Medulla oblongata (tissue), 1 donor: ENCODE measurements around the gene SH3PXD2B.

Experiments
- DNase-seq: peaks from one replicate; pipeline ENCODE4 v3.0.0-alpha.2; 2015; ENCODE audit errors: extremely low spot score

The SH3PXD2B gene

DNA sequence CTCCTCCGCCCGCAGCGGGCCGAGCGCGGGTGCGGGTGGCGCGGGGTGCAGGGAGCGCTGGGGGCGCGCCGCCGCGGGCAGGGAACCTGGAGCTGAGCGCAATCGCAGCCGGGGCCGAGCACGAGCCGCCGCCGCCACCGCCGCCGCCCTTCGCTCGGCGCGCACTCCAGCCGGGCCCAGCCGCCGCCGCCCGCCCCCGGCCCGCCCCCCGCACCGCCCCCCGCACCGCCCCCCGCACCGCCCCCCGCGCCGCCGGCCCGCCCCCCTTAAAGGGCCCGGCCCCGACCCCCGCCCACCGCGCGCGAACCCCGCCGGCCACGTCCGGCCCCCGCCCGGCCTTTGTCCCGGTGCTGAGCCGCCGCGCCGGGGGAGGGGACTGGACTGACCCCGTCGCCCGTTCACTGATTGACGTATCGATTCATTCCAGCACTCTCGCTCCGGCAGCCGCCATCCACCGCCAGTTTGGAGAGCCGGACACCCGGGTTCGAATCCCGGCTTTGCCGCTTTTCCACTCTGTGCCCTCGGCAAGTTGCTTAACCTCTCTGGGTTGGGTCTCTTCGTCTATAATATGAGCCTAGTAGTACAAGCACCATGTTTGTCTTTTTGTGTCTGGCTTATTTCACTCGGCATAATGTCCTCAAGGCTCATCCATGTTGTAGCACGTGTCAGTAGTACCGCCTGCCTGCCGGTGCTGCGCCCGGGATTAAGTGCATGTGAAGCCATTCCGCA lies at the start of gene SH3PXD2B:
Gene SH3PXD2B, minus strand, starts transcription at position 168 of the 729 bp plus-strand sequence. CDS start 173 bp downstream, outside the sequence.
- DNase-seq: peak; percentile 38

DNA sequence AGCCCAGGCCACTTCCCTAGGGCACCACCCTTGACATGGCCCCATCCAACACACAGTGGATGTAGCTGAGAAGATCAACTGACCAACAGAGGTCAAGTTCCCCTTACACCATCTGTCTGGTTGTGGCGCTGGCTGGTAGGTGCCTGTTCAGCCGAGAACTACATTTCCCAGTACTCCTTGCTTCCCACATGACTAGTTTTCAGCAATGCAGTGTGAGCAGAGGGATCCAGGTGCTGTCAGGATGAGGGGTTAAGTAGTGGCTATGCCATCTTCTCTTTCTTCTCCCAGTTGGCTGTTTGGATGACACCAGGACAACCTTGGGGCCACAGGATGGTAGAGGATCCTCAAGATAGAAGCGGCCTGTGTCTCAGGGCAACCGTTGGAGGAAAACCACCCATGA lies 48.6 kb upstream of the SH3PXD2B start:
- DNase-seq: no peak

DNA sequence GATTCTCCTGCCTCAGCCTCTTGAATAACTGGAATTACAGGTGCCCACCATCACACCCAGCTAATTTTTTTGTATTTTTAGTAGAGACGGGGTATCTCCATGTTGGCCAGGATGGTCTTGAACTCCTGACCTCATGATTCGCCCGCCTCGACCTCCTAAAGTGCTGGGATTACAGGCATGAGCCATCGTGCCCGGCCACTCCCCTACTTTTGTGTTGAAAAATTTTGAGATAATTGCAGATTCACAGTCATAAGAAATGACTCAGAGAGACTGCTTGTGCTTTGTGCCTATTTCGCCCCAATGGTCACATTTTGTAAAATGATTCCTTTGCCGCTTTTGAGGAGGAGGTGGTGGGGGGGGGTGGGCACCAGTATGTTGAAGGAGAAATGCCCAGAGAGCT lies 48.1 kb upstream of the SH3PXD2B start:
- DNase-seq: no peak

DNA sequence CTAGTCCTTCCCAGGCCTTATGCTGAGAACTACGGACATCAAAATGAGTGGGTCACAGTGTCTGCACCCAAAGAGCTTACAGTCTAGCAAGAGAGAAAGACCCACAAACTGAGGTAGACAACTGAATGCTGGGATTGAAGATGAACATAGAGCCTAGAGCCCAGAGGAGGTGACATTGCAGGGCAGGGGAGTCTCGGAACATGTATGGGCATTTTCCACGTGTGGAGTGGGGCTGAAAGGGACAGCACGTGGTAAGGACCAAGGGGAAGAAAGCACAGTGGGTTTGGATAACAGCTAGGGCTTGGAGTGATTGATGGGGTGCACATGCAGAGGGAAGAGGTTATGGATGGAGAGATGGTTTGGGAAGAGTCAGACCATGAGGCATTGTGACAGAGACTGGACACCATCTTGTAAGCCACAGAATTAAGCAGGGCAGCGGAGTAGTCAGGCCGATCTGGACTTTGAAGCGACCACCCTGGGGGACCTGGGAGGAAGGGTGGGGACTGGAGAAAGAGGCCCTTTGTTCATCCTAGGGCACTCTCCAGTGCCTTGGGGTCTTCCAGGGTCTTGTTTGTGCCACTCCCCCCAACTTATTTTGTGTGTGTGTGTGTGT lies 47.5 kb upstream of the SH3PXD2B start:
- DNase-seq: no peak

- DNase-seq: no peak
These were observed 45.0 kb upstream of the SH3PXD2B start for GRCh38 chr5:172499287-172499686.

DNA sequence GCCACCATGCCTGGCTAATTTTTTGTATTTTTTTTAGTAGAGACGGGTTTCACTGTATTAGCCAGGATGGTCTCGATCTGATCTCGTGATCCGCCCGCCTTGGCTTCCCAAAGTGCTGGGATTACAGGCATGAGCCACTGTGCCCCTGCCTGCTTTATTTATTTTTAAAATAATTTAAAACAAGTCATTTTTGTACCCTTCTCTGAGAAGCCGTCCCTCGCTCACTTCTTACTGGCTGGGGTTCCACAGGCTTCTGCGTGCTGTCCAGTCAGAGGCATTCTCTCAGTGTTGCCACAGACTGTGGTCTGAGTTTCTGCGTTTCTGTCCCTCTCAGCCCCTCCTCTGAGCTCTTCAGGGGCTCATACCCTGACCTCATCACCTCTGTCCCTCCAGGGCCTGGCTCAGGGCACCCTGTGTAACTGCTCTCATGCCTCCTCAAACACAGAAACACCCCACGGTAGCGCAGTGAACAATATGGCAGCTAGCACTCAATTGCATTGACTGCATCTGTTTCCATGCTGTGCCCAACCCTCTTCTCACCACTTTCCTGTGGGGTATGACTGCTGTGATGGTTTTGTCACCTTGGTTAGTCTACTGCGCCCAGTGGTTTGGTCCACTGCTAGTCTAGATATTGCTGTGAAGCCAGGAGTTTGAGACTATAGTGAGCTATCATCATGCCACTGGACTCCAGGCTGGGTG lies 44.3 kb upstream of the SH3PXD2B start:
- DNase-seq: no peak

- DNase-seq: no peak
These were observed 43.4 kb upstream of the SH3PXD2B start for GRCh38 chr5:172497591-172498255.

- DNase-seq: peak; percentile 53
These were observed 42.5 kb upstream of the SH3PXD2B start for GRCh38 chr5:172496671-172497371.

- no peak for DNase-seq
These were observed 40.5 kb upstream of the SH3PXD2B start for GRCh38 chr5:172494630-172495505.

DNA sequence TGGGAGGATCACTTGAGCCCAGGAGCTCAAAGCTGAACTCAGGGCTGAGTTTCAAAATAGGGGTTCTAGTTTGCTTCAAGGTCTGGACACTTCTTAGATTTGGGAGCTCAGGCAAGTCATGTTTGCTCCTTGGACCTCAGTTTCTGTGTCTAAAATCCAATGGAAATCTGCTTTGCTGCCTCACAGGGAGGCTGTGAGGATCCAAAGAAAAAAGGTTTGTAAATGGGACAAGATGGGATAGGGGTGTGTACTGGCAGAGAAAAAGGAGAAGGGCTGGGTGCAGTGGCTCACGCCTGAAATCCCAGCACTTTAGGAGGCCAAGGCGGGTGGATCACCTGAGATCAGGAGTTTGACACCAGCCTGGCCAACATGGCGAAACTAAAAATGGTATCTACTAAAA lies 39.6 kb upstream of the SH3PXD2B start:
- no peak for DNase-seq

- no peak for DNase-seq
These were observed 39.1 kb upstream of the SH3PXD2B start for GRCh38 chr5:172493461-172493860.

DNA sequence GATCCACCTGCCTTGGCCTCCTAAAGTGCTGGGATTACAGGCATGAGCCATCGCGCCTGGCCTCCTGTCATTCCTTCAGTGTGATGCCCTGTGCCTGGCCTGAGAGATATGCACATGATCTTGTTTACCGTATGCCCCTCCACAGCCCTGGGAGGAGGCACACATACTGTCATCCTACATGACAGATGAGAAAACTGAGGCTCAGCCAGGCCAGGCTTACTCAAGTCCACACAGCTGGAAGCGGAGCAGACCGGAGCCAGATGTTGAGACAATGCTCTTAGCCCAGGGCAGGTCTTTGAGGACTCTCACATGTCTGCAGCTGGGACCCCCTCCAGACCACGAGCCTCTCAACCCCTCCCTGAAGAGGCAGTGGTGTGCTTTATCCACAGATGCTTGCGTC lies 38.7 kb upstream of the SH3PXD2B start:
- no peak for DNase-seq

DNA sequence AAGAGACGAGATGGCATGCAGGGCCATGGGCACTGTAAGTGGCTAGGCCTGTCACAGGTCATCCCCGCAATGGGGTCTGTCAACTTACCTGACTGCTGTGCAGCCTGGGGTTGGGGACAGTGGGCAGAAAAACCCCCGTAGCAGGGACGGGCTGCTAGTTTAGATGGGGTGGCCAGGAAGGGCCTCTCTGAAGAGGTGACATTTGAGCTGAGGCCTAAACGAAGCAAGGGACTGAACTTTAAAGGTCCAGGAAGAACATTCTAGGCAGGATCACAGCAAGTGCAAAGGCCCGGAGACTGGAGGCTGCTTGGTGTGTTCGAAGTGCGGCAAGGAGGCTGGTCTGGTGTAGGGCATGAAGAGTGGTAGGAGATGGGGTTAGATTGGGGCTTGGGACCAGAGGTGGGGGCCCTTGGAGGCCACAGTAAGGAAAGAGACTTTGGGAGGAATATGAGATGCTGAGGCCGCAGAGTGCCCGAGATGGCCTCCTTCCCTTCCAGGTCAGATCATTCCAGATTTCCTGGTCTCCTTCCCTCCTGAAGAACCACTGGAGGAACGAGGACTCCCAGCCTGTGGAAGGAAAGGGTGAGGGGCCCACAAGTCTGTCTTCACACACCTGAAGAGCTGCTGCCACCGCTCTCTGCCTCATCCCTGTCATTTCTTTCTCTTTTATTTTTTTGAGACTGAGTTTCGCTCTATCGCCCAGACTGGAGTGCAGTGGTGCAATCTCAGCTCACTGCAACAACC lies 37.9 kb upstream of the SH3PXD2B start:
- no peak for DNase-seq

DNA sequence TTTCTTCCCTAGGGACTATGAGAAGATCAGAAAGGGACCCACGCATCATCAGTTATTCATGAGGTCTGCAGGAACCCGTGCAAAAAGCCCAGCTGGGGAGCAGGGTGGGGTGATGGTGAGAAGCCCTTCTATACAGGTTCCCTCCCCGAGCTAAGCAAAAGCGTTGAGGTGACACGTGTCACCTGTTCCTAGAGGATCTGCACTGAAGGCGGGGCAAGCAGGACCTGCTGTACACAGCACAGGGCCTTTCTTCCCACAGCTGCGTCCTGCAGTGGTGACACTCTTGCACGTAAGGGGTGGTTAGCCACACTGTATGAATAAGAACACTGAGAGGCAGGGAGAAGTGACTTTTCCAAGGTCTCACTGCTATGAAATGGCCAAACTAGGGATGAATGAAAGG lies 37.2 kb upstream of the SH3PXD2B start:
- no peak for DNase-seq

GRCh38 chr5:172490514-172491461 lies 36.5 kb upstream of the SH3PXD2B start:
- DNase-seq: no peak

DNA sequence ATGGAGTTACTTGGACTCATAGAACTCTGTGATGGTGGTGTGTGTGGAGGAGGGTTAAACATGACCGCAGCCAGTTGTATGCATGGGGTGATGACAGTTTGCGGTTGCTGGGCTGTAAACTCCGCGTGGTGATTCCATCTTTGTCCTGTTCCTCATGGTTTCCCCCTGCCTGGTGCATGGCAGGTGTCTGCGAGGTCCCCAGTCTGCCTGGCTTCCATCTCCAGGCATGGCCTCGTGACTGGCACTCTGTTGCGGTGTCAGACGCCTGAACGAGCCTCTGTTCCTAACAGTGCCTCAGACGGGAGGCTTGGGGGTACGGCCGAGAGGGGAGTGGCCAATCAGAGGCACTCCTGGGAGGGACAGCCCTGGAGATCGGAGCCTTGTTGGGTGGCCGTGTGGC lies 33.9 kb upstream of the SH3PXD2B start:
- no peak for DNase-seq

GRCh38 chr5:172487671-172488070 lies 33.3 kb upstream of the SH3PXD2B start:
- no peak for DNase-seq

- no peak for DNase-seq
These were observed 32.6 kb upstream of the SH3PXD2B start for GRCh38 chr5:172486912-172487311.

GRCh38 chr5:172486451-172486850 lies 32.1 kb upstream of the SH3PXD2B start:
- DNase-seq: peak; percentile 47
